Measurements from ENCODE around the gene SIRT7. TPM values are rescaled to one million over a fixed set of nuclear protein-coding genes. Genes with fewer than 3 reads are reported as not detected.

SIRT7 gene
- total RNA-seq, 1 donor from 2014 or later, result 6.2 TPM

GRCh38 chr17:81935709-81936084 lies 17.7 kb upstream of the SIRT7 start:
- DNase-seq (ENCODE audit: missing footprints) (peak; percentile 31), ATAC-seq (no peak)
- intact Hi-C loops (cut with DNase I), result no loop called here

- DNase-seq (ENCODE audit: missing footprints) (peak; percentile 67), ATAC-seq (no peak)
- intact Hi-C loops (cut with DNase I), result no loop called here
These were observed 17.1 kb upstream of the SIRT7 start for GRCh38 chr17:81934850-81935708.

- no peak for ATAC-seq
- peak; percentile 53 for DNase-seq (ENCODE audit: missing footprints)
- intact Hi-C loops (cut with DNase I), result no loop called here
These were observed 16.3 kb upstream of the SIRT7 start for GRCh38 chr17:81934098-81934757.

- ATAC-seq (no peak), DNase-seq (ENCODE audit: missing footprints) (peak; percentile 21)
These were observed 15.3 kb upstream of the SIRT7 start for GRCh38 chr17:81933178-81933699.

GRCh38 chr17:81932333-81932983 lies 14.5 kb upstream of the SIRT7 start:
- intact Hi-C loops (cut with DNase I), result no loop called here
- ATAC-seq, result no peak
- DNase-seq (ENCODE audit: missing footprints), result peak; percentile 47

More at GRCh38 chr17:81933178-81933699, 15.3 kb upstream of the SIRT7 start:
- intact Hi-C loops (cut with DNase I), result no loop called here

GRCh38 chr17:81931557-81932332 lies 13.8 kb upstream of the SIRT7 start:
- DNase-seq (ENCODE audit: missing footprints), result peak; percentile 43
- intact Hi-C loops (cut with DNase I), result no loop called here
- no peak for ATAC-seq

GRCh38 chr17:81931189-81931556 lies 13.2 kb upstream of the SIRT7 start:
- intact Hi-C loops (cut with DNase I), result no loop called here
- DNase-seq (ENCODE audit: missing footprints) (no peak), ATAC-seq (no peak)

- intact Hi-C loops (cut with DNase I), result no loop called here
- DNase-seq (ENCODE audit: missing footprints), result peak; percentile 57
- ATAC-seq, result no peak
These were observed 12.5 kb upstream of the SIRT7 start for GRCh38 chr17:81930142-81931125.

GRCh38 chr17:81929253-81930141 lies 11.5 kb upstream of the SIRT7 start:
- intact Hi-C loops (cut with DNase I), result no loop called here
- ATAC-seq (no peak), DNase-seq (ENCODE audit: missing footprints) (peak; percentile 49)

- intact Hi-C loops (cut with DNase I), result no loop called here
- ATAC-seq (no peak), DNase-seq (ENCODE audit: missing footprints) (peak; percentile 63)
These were observed 10.7 kb upstream of the SIRT7 start for GRCh38 chr17:81928544-81929252.

- intact Hi-C loops (cut with DNase I), result no loop called here
- DNase-seq (ENCODE audit: missing footprints) (peak; percentile 97), ATAC-seq (peak; percentile 63)
These were observed 9.9 kb upstream of the SIRT7 start, which contains the start of gene MAFG for GRCh38 chr17:81927653-81928543. MAFG (minus strand) TSS chr17:81927735; CDS start chr17:81923185, 4,550 bp downstream.

- ATAC-seq, result no peak
- intact Hi-C loops (cut with DNase I), result no loop called here
These were observed 9.2 kb upstream of the SIRT7 start for GRCh38 chr17:81927152-81927652.

GRCh38 chr17:81926451-81927151 lies 8.6 kb upstream of the SIRT7 start:
- DNase-seq (ENCODE audit: missing footprints), result peak; percentile 91
- intact Hi-C loops (cut with DNase I), result no loop called here

More at GRCh38 chr17:81927152-81927652, 9.2 kb upstream of the SIRT7 start:
- no peak for DNase-seq (ENCODE audit: missing footprints)

GRCh38 chr17:81925860-81926450 lies 8.0 kb upstream of the SIRT7 start:
- intact Hi-C loops (cut with DNase I), result no loop called here
- no peak for DNase-seq (ENCODE audit: missing footprints)
- ATAC-seq, result no peak

More at GRCh38 chr17:81926451-81927151, 8.6 kb upstream of the SIRT7 start:
- ATAC-seq, result peak; percentile 66

All from Right ventricle myocardium inferior (tissue), 1 donor.